ENCODE results near the gene ADPRHL1.

Gene ADPRHL1

DNA sequence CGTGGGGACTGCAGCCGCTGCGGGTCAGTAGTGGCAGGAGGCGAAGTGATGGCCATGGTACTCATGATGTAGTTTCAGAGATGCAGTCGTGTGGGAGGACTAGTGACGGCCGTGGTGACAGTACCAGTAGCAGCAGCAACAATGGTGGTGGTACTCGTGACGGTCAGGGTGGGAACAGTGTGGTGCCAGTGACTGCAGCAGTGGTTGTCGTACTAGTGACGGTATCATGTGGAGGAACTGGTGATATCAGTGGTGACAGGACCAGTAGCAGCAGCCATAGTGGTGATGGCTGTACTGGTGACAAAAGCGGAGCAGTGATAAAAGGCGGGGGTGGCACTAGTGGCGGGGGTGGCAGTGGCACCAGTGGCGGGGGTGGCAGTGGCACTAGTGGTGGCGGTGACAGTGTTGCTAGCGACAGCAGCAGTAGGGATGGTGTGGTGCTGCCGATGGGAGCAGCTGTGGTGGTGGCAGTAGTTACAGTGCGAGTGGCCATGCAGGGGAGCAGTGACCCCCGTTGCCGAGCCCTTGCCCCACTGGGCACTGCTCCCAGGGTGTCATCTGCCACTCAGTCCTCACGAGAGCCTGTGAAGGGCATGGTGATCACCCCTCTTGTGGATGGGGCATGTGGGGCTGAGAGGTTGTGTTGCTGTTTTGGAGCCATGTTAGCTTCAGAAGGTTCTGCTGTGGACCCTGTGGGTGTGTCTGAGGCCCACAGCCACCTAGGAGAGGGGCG is 22.7 kb downstream of the ADPRHL1 start:
- no peak for DNase-seq

DNA sequence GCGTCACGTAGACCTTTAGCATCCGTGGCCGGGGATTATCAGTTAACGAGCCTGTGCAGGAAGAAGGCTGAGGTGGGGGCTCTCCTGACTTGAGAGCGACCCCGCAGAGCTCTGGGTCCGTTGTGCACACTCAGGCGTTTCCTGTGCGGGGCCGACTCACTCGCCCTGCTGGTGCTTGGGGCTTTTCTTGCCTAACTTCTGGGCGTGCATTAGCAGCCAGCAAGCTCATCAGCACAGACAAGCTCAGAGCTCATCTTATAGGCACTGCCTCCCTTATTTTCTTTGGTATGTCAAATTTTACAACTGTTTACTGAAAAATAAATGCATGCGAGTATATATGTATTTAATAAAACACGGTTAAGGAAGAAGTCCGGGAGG is 23.7 kb downstream of the ADPRHL1 start:
- no peak for DNase-seq

DNA sequence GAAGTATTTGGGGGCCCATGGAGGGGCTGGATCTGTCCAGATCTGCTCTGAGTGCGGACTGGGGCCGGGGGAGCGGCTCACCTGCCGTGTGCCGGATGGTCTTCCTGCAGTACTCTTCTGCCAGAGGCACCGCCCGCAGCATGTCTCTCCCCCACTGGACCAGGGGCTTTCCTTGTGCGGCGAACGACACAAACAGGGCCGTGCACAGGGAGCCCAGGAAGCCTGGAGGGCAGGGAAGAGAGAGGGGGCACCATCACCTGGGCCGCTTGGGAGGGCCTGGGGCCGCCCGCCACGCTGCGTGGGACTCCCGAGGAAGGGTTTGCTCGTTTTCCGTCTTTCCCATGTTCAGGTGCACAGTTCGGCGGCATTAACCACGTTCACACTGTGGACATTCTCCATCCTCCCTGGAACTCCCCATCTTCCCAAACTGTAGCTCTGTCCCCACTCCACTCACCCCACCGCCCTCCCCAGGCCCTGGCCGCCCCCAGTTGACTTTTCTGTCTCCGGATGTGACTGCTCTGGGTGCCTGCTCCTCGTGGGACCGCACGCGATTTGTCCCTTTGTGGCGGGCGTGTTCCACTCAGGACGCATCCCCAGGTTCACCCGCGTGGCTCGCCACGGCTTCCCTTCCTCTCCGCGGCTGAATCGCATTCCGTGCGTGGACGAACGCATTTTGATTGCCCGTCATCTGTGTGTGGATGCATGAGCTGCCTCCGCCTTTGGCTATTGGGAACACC is 24.2 kb downstream of the ADPRHL1 start:
- DNase-seq = no peak

DNA sequence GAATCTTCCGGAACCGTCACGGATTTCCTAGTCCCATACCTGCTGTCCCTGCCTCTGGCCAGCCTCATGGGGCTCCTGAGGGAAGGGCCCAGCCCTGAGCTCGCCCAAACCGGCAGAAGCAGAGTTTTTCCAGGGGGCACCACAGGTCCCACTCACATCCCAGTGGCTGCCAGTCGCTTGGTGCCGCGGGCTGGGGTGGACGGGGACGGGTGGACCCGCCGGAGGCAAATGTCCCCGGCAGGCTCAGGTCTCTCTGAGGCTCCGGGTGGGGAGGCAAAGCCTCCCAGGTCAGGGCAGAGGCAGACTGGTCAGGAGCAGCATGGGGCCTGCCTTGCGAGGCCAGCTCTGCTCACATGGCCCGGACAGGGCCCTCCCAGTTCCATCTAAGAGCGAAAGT is 24.8 kb downstream of the ADPRHL1 start:
- DNase-seq = no peak

DNA sequence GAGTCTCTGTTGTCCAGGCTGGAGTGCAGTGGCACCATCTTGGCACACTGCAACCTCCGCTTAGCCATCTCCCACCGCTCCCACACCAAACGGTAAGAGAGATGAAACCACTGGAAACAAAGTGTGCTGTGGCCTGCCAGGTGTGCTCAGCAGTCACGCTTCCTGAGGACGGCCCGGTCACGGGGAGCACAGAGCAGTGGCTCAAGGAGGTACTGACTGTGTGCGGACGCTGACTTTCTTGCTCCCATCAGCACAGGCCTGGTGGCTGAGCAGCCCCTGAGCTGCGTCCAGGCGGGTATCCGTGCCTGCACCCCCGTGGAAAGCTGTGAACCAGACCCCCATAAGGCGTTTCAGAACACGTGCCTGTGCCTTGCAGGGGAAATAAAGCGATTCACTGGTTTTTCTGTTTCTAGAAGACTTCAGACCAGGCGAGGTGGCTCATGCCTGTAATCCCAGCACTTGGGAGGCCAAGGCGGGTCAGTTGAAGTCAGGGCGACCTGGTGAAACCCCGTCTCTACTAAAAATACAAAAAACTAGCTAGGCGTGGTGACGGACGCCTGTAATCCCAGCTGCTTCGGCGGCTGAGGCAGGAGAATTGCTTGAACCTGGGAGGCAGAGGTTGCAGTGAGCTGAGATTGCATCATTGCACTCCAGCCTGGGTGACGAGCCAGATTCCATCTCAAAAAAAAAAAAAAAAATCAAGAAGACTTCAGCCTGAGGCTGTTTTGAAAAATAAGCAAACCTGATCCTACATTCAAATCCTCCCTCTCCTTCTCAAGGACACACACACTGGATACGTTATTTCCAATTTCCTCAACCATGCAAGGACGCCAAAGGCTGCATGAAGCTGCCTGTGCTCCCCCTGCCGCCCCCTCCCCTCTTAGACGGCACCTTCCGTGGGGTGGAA is 25.5 kb downstream of the ADPRHL1 start:
- DNase-seq = no peak

DNA sequence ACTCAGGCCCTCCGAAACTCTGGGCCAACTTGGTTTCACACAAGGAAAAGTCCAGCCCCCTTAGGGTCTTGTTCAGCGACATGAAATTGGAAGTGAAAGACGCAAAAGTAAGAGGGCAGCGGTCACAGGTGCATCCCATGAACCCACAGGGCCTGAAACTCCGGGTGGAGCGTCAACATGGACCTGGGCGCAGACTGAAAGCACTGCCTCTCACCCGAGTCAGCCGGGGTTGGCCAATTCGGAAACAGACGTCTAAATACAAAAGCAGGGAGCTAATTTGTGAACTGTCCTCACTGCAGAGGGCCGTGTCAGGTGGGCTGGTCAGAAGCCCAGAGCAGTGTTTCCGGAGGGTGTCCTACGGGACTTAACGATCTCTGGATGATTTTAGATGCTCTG is 26.7 kb downstream of the ADPRHL1 start:
- DNase-seq = no peak

DNA sequence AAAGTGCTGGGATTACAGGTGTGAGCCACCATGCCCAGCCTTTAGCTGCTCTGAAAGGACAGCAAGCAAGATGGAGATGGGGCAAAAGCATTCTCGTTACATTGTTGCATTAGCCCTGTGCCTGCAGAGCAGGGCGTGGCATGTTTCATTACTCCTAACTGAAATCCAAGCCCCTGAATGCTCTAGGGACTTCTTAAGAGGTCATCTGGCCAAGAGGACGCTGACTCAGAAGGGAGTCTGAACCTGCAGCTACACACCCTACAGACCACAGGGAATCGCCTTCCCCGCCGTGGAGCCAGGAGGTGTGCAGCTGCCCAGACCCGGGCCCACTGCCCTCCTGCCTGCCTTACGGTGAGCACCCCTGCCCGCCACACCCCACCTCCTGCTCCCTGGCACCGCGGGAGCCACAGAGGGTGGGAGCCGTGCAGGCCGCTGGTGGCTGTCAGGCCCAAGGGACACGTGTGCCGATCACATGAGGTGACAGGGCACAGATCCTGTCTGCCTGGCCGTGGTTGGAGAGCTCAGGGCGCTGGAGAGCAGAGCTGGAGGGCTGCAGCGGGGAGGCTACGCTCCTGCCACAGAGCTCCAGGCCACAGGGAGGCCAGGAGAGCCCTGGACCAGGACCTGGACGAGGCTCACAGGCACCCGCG is 27.2 kb downstream of the ADPRHL1 start:
- DNase-seq = no peak

DNA sequence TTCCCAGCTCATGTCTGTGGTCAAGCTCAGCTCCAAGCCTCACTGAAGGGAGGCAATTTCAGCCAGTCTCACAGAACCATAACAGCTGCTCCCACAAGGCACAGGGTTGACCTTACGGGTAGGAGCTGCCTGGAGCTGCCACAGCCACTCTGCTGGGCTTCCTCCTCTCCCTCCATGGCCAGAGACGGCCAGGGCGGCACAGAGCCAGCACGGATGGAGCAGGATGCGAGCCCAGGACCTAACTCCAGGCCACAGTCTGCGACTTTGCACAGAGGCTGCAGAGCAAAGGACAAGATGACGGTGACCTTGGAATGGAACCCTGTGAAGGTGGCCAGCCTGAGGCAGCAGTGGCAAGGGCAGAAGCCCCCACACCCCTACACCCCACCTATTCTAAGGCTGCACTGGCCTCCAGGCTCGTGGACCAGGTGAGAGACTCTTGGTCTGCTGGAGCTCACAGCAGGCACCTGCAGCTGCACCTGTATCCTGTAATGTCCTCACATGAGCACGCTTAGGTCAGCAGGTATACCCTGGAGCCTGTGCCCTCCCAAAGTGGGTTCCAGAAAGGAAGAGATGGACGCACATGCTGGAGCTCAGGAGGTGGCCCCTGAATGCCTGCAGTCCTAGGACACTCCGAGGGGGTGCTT is 29.6 kb downstream of the ADPRHL1 start:
- DNase-seq = no peak

DNA sequence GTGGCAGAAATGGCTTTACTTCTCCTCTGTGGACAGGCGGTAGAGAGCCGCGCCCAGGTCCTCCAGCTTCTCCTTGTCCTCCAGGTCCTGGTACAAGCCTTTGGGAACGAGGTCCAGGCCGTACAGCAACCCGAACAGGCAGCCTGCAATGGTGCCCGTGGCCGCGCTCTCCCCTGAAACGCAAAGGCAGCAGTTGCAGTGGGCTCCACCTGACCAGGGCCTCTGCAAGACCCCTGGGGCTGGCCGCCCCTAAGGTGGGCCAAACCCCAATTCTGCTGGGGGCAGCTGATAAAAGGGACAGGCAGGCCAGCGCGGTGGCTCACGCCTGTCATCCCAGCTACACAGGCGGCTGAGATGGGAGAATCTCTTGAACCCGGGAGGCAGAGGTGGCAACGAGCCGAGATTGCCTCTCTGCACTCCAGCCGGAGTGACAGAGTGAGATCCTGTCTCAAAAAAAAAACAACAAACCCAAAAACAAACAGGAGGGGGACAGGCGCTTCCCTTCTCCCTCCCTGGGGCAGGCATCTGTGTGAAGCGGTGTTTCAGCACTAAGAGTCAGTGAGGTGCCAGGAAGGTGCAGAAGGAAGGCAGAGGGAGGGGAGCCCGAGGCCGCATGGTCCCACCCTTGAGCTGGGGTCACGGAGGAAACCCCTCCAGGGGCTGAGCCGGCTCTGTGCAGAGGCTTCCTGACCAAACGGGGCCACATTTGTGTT is 30.3 kb downstream of the ADPRHL1 start:
- no peak for DNase-seq

DNA sequence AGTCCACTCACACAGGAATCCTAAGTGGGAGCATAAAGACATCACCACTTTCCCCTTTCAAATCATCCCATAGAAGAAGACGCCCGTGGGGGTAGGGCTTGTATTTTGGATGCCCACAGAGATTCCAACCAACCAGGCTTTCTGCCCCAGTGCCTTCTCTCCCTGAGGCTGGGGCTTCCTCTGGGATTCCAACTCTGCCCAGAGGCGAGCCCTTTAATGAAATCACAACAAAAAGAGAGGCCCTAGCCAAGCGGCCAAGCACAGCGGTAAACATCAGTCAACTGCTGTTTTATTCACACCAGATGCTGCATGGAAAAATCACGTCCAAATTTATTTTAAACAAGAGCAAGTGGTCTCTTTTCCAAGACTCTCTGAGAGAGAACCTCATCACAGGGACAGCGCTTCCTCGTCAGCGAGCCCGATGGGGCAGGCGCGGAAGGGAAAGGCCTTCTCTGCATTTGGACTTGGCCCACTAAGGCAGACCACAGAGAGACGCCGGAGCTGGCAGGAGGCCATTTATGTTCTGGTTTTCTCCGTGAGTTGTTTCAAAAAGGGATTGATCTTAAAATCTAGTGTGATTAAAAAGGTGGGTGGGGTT is 31.5 kb downstream of the ADPRHL1 start:
- no peak for DNase-seq

DNA sequence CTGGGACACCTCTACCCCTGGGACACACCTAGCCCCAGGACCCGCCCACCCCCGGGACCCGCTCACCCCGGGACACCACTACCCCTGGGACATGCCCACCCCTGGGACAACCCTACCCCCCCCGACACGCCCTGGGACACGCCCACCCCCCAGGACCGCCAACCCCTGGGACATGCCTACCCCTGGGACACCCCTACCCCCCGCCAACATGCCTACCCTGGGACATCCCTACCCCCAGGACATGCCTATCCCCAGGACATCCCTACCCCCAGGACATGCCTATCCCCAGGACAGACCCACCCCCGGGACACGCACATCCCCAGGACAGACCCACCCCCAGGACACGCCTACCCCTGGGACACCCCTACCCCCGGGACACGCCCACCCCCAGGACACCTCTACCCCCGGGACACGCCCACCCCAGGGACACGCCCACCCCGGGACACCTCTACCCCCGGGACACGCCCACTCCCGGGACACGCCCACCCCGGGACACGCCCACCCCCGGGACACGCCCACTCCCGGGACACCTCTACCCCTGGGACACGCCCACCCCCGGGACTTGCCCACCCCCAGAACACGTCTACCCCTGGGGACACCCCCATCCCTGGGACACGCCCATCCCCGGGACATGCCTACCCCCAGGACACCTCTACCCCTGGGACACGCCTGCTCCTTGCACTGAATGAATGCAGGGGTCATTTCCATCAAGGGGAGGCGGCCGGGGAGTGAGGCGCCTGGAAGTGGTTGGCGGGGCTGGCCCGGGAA is 32.3 kb downstream of the ADPRHL1 start:
- DNase-seq = no peak

DNA sequence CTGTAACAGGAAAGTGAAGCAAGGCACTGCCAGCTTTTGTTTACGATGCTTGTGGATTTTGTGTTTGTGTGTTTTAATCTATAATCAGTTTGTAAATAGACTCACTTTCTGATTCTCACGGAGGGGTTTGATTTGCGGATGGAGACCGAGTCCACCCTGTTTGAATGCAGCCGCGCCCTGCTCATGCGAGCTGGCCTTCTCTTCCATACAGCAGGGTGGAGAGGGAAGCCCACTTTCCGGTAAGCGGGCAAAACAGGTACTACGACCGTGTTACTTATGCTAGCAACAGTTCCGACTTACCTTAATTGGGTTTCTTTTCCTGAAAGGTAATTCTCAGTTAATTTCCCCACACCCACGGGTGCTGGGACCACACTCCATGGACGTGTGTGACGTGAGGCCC is 33.1 kb downstream of the ADPRHL1 start:
- no peak for DNase-seq

DNA sequence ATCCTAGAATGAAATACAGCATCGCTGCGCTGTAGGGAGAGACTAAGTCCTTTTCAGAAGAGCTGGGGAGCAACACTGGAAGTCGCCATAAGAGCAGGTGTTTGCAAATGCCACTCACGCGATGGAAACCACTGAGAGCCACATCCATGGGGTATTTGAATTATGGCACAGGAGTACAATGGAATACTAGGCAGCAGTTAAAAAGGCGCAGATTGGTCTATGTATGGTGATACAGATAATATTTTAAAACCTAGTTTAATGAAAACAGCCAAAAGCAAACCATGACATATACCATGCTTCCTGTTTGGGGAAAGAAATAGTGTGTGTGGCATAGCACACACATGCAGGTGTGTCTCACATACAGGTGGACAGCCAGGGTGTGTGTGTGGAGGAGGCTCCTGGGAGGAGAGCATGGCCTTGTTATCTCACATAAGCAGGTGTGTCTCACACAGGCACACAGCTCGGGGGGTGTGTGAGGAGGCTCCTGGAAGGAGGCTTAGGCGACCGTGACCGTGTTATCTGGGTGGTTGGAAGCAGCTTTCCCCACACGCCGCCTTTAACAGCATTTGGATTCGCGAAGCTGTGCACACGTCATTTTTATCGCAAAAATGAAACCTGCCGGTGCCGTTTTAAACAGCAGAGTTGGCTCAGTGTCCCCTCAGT is 33.6 kb downstream of the ADPRHL1 start:
- DNase-seq = no peak

DNA sequence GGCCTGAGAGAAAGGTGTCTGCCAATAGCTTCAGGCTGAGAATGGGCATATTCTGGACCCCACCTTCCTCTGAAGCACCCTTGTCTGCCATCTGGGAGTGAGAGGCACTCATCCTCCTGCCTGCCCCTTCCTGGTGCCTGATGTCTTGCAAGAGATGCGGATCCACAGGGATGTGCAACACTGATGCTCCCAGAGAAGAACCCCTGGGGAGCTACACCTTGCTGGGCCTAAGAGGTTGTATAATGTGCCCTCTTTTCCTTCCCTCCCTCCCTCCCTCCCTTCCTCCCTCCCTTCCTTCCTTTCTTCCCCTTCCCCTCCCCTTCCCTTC is 34.6 kb downstream of the ADPRHL1 start:
- no peak for DNase-seq

DNA sequence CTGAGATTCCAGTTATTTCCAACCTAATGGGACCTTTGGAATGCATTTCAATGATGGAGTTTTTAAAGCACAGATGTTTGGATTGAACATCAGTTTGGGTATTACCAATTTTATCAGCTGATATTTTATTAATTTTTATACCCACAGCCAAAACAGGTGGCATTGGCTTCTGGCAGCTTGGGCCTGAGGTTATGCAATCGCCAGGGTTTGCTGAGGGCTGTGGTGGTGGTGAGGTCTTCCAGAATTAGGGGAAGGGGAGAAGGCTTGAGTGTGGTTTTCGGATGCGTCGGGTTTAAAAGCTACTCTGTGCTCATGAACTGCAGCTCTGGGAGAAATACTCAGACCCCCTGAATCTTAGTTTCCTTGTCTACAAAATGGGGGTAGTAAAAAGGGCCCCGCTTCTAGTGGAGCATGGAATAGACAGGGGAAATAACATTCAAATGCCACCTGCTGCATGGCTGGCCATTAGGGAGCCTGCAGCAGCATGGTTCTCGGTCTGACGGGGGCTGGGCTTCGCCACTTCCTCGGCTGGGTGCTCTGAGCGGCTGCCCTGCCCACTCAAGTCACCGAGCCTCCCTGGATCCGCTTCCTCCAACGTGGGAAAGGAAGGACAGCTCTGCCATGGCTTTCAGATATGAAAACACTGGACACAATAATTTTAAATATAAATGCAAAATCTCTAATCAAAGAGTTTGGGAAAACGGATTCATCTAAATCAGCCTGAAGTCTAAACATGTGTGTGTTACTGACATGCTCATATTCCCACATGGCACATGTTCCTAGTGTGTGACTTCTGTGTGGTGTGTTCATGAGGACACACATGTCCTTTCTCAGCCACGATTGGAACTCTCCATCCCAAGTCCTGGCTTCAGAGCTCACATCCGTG is 35.2 kb downstream of the ADPRHL1 start:
- DNase-seq = no peak

DNA sequence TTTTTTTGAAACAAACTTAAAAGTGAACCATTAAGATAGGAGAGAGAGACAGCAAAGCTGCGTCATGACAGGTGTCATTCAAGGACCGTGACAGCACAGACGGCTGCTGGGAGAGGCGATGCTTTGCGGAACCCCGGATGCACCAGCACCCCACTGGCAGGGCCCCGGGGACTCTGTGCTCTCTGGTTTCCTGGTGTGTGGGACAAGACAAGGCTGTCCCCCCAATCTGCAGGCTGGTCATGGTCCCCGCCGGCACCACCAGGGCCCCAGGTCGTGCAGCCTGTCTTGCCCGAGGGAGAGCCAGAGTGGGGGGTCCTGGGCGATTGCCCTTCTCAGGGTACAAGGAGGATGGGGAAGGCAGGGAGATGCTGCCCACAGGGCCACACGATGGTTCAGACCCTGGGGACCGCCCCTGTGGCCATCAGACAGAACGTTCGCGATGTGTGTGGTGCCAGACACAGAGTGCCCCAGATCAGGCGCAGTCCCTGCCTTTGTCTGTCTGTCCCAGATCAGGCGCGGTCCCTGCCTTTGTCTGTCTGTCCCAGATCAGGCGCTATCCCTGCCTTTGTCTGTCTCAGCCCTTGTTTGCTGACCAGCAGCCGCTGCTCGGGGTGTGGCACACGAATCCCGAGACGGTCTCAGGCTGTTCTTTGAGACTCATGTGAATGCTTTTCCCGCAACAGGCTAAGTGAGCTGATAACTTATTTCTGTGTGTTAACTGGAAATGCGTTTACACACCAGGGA is 36.1 kb downstream of the ADPRHL1 start:
- no peak for DNase-seq

DNA sequence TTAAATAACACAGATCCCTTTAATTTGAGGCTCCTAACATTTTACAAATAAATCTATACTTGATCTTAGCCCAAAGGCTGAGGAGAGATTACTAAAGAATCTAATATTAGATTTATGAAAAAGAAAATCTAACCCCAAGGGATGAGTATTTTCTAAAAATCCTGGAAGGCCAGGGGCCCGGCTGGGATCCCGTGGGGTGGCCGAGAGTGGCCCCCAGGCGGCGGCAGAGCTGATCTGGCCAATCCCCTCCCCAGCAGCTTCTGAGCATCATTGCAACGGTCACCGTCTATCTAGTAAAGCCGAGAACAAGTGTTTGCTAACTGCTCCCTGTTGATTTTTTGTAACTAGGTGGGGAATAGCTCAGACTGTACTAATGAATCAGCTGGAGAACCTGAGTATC is 37.5 kb downstream of the ADPRHL1 start:
- no peak for DNase-seq

DNA sequence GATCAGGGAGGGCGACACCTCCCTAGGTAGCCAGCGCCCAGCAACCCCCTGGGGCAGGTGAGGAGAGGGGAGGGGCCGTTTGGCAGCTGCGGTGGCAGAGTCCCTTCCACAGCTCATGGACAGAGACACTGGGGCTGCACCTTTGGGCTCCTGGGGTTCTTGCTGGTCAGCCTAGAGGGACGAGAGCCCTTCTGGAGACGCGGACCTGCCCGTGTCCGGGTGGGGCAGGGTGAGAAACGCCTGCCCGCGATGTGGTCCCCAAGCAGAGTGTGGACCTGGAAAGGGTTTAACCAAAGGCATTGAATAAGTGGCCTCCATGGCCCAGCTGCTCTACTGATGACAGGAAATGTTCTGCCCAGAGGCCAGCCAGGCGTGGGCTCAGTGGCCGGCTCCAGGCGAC is 38.3 kb downstream of the ADPRHL1 start:
- DNase-seq = no peak

DNA sequence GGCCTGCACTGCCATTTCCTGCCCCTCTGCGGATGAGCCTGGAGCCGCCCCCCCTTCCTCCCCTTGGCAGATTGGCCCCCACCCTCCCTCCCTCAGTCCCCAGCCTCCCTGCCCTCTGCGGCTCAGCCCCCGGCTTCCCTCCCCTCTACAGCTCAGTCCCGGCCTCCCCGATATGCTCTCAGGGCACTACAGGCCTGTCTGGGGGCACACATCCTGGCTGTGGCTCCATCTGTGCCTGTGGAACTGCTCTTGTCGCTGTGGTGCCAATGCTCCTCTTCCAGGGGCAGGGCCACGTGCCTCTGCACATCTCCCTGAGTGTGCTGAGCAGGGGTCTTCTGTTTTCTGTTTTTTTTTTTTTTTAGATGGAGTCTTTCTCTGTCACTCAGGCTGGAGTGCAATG is 39.0 kb downstream of the ADPRHL1 start:
- no peak for DNase-seq
